Activated B cell treated with CpG ODN at 0.5 μM for 24 hours (primary cell): ENCODE measurements around the gene NAMPT. TPM values are rescaled to one million over a fixed set of nuclear protein-coding genes. Genes with fewer than 3 reads are reported as not detected.

Source experiments
- ATAC-seq: fragments of 200-7000 bp; cut with Tn5 transposase; one replicate; pipeline ENCODE4 v1.10.0; 2021; ENCODE audit warnings: low read depth, mild to moderate bottlenecking, moderate library complexity
- CTCF ChIA-PET: fragments of 350-600 bp; sonication (Branson Sonifier 250); formaldehyde crosslinking; loops from one replicate; lab custom pipeline; 2021; ENCODE audit warnings: antibody characterized with exemption; lab: Charles Lee
- POLR2A ChIA-PET: fragments of 350-600 bp; sonication (Branson Sonifier 250); formaldehyde crosslinking; loops from one replicate; lab custom pipeline; 2021; ENCODE audit warnings: antibody characterized with exemption; lab: Charles Lee
- DNase-seq: peaks from one replicate; pipeline ENCODE4 v3.0.0; 2022
- H3K27ac Mint-ChIP-seq: one replicate; pipeline ENCODE4 v1.8.0; 2020; ENCODE audit warnings: mixed read lengths
- H3K27me3 Mint-ChIP-seq: one replicate; pipeline ENCODE4 v1.8.0; 2021; ENCODE audit warnings: mixed read lengths
- H3K36me3 Mint-ChIP-seq: one replicate; pipeline ENCODE4 v1.8.0; 2021; ENCODE audit warnings: low read depth, mixed read lengths
- H3K4me1 Mint-ChIP-seq: one replicate; pipeline ENCODE4 v1.8.0; 2021; ENCODE audit warnings: mixed read lengths
- H3K4me3 Mint-ChIP-seq: one replicate; pipeline ENCODE4 v1.8.0; 2020; ENCODE audit warnings: mild to moderate bottlenecking, mixed read lengths
- H3K9me3 Mint-ChIP-seq: one replicate; pipeline ENCODE4 v1.8.0; 2020; ENCODE audit warnings: mixed read lengths
- CTCF ChIP-seq: fragments of 200-600 bp; IDR thresholded peaks from one replicate; pipeline ENCODE4 v1.8.0; 2022; ENCODE audit warnings: antibody characterized with exemption, mild to moderate bottlenecking
- intact Hi-C: fragments of 100-400 bp; cut with micrococcal nuclease; formaldehyde crosslinking; loops from one replicate; pipeline ENCODE4 v1.15.1; 2024
- total RNA-seq: library from RNA; stranded (reverse); gene quantifications from 2 replicates; pipeline ENCODE4 v1.2.3, GENCODE V29; 2022

Gene NAMPT
- total RNA-seq, 1 donor from 2014 or later: 90.2 TPM

GRCh38 chr7:106282390-106282789 is 2.4 kb downstream of the NAMPT start:
- no peak for ATAC-seq
- no peaks in the 10 kb centered on the region for H3K9me3 Mint-ChIP-seq

GRCh38 chr7:106281585-106282318 is 3.0 kb downstream of the NAMPT start:
- Mint-ChIP-seq H3K36me3 (peaks cover 27% of the 10 kb centered on the region), H3K9me3 (no peaks in the 10 kb centered on the region), H3K27ac (no peak overlapping the region), H3K27me3 (no peaks in the 10 kb centered on the region), H3K4me1 (peaks cover 44% of the 10 kb centered on the region), H3K4me3 (no peak overlapping the region)
- DNase-seq (no peak), ATAC-seq (no peak)
- ChIA-PET CTCF (interaction anchor here (1.0 kb wide), 1 partner anchor 103 kb away, joined by 3 read pairs; no protein-coding TSS in a partner anchor), POLR2A (no interaction called here)
- TF ChIP-seq CTCF: no peak
- intact Hi-C loops: loop anchor here (10.0 kb wide), 4 partner anchors 583 to 1337 kb away; partner anchors contain the start of genes PIK3CG and PRKAR2B

More at GRCh38 chr7:106282390-106282789, 2.4 kb downstream of the NAMPT start:
- peaks cover 45% of the 10 kb centered on the region for H3K4me1 Mint-ChIP-seq
- H3K4me3 Mint-ChIP-seq: peak overlapping the region; percentile 89
- ChIA-PET POLR2A (no interaction called here), CTCF (interaction anchor here (1.0 kb wide), 1 partner anchor 103 kb away, joined by 3 read pairs; no protein-coding TSS in a partner anchor)
- no peak for DNase-seq
- H3K27ac Mint-ChIP-seq: no peak overlapping the region
- intact Hi-C loops: loop anchor here (10.0 kb wide), 4 partner anchors 582 to 1338 kb away; partner anchors contain the start of genes PIK3CG and PRKAR2B
- TF ChIP-seq CTCF: no peak
- no peaks in the 10 kb centered on the region for H3K27me3 Mint-ChIP-seq
- peaks cover 21% of the 10 kb centered on the region for H3K36me3 Mint-ChIP-seq

- Mint-ChIP-seq H3K36me3 (peaks cover 32% of the 10 kb centered on the region), H3K4me3 (no peak overlapping the region), H3K4me1 (peaks cover 42% of the 10 kb centered on the region), H3K9me3 (no peaks in the 10 kb centered on the region), H3K27ac (no peak overlapping the region), H3K27me3 (no peaks in the 10 kb centered on the region)
- ChIA-PET POLR2A (no interaction called here), CTCF (no interaction called here)
- DNase-seq (no peak), ATAC-seq (no peak)
- intact Hi-C loops: loop anchor here (10.0 kb wide), 4 partner anchors 584 to 1336 kb away; partner anchors contain the start of genes PIK3CG and PRKAR2B
- no peak for TF ChIP-seq CTCF
Measured at GRCh38 chr7:106281127-106281526, 3.7 kb downstream of the NAMPT start.

- POLR2A ChIA-PET: no interaction called here
- Mint-ChIP-seq H3K27ac (peak overlapping the region; percentile 13), H3K4me3 (no peak overlapping the region), H3K9me3 (no peaks in the 10 kb centered on the region), H3K36me3 (peaks cover 40% of the 10 kb centered on the region), H3K27me3 (no peaks in the 10 kb centered on the region), H3K4me1 (peaks cover 34% of the 10 kb centered on the region)
- ATAC-seq (no peak), DNase-seq (no peak)
- intact Hi-C loops: loop anchor here (10.0 kb wide), 4 partner anchors 585 to 1335 kb away; partner anchors contain the start of genes PIK3CG and PRKAR2B
- no peak for TF ChIP-seq CTCF
- CTCF ChIA-PET: no interaction called here
Measured at GRCh38 chr7:106279425-106280197, 5.2 kb downstream of the NAMPT start.
